Calu3 (cell line): Measurements from ENCODE around the gene RPH3AL. TPM values are rescaled to one million over a fixed set of nuclear protein-coding genes. Genes with fewer than 3 reads are reported as not detected.

Experiments
- BruUV-seq: library from RNA; stranded (reverse); fragments of 400-500 nt; replicated peaks from 2 replicates; lab custom pipeline; 2021; lab: Mats Ljungman, UMichigan
- CTCF ChIA-PET: fragments of 300-600 bp; sonication (Branson Sonifier 250); formaldehyde crosslinking; loops from one replicate; lab custom pipeline; 2022; ENCODE audit warnings: antibody characterized with exemption; lab: Charles Lee
- DNase-seq: peaks from one replicate; pipeline ENCODE4 v3.0.0; 2022
- H3K27ac Mint-ChIP-seq: one replicate; pipeline ENCODE4 v1.8.0; 2022; ENCODE audit warnings: mixed read lengths; ENCODE audit not compliant: unreplicated experiment
- H3K27me3 Mint-ChIP-seq: one replicate; pipeline ENCODE4 v1.8.0; 2022; ENCODE audit warnings: mixed read lengths; ENCODE audit not compliant: unreplicated experiment
- H3K36me3 Mint-ChIP-seq: one replicate; pipeline ENCODE4 v1.8.0; 2022; ENCODE audit warnings: mild to moderate bottlenecking, moderate library complexity, mixed read lengths; ENCODE audit not compliant: insufficient read depth, unreplicated experiment
- H3K4me1 Mint-ChIP-seq: one replicate; pipeline ENCODE4 v1.8.0; 2022; ENCODE audit warnings: mild to moderate bottlenecking, low read depth, mixed read lengths; ENCODE audit not compliant: unreplicated experiment
- H3K4me3 Mint-ChIP-seq: one replicate; pipeline ENCODE4 v1.8.0; 2022; ENCODE audit warnings: mild to moderate bottlenecking, low read depth, moderate library complexity, mixed read lengths; ENCODE audit not compliant: unreplicated experiment
- H3K9me3 Mint-ChIP-seq: one replicate; pipeline ENCODE4 v1.8.0; 2022; ENCODE audit warnings: low read depth, mixed read lengths; ENCODE audit not compliant: unreplicated experiment
- CTCF ChIP-seq: fragments of 200-600 bp; IDR thresholded peaks from one replicate; pipeline ENCODE4 v1.8.0; 2022; ENCODE audit warnings: antibody characterized with exemption; ENCODE audit not compliant: unreplicated experiment
- intact Hi-C: fragments of 100-400 bp; cut with micrococcal nuclease; formaldehyde crosslinking; loops from one replicate; pipeline ENCODE4 v1.10.0; 2022; ENCODE audit not compliant: unreplicated experiment
- total RNA-seq: library from RNA; stranded (reverse); gene quantifications from 2 replicates; pipeline ENCODE4 v1.2.3, GENCODE V29; 2022

RPH3AL gene
- total RNA-seq, 1 experiment from 2014 or later, result 14.1 TPM

GRCh38 chr17:189444-189843 lies 163.2 kb downstream of the RPH3AL start:
- no peaks in the 10 kb centered on the region for H3K9me3 Mint-ChIP-seq
- peaks cover 31% of the 10 kb centered on the region for H3K27me3 Mint-ChIP-seq
- H3K36me3 Mint-ChIP-seq, result no peaks in the 10 kb centered on the region
- H3K27ac Mint-ChIP-seq, result no peak overlapping the region
- no peak overlapping the region for H3K4me3 Mint-ChIP-seq
- CTCF ChIA-PET, result no interaction called here
- intact Hi-C loops, result no loop called here
- no TSS peak for BruUV-seq
- TF ChIP-seq CTCF, result no peak
- DNase-seq, result no peak
- no peaks in the 10 kb centered on the region for H3K4me1 Mint-ChIP-seq

- Mint-ChIP-seq H3K4me1 (no peaks in the 10 kb centered on the region), H3K4me3 (no peak overlapping the region), H3K27ac (no peak overlapping the region), H3K9me3 (no peaks in the 10 kb centered on the region), H3K27me3 (peaks cover 55% of the 10 kb centered on the region), H3K36me3 (no peaks in the 10 kb centered on the region)
- no peak for TF ChIP-seq CTCF
- CTCF ChIA-PET, result no interaction called here
- no TSS peak for BruUV-seq
- no peak for DNase-seq
- intact Hi-C loops, result no loop called here
Measured at GRCh38 chr17:187130-187529, 165.5 kb downstream of the RPH3AL start.

- BruUV-seq, result no TSS peak
- CTCF ChIA-PET, result no interaction called here
- no peak for TF ChIP-seq CTCF
- no peak overlapping the region for H3K4me3 Mint-ChIP-seq
- H3K27me3 Mint-ChIP-seq, result peaks cover 61% of the 10 kb centered on the region
- intact Hi-C loops, result no loop called here
- no peaks in the 10 kb centered on the region for H3K36me3 Mint-ChIP-seq
- no peak overlapping the region for H3K27ac Mint-ChIP-seq
- H3K9me3 Mint-ChIP-seq, result no peaks in the 10 kb centered on the region
- DNase-seq, result no peak
- no peaks in the 10 kb centered on the region for H3K4me1 Mint-ChIP-seq
Measured at GRCh38 chr17:185445-186138, 167.0 kb downstream of the RPH3AL start.

GRCh38 chr17:183021-183420 lies 169.6 kb downstream of the RPH3AL start:
- Mint-ChIP-seq H3K27me3 (peaks cover 55% of the 10 kb centered on the region), H3K27ac (no peak overlapping the region), H3K4me1 (no peaks in the 10 kb centered on the region), H3K36me3 (no peaks in the 10 kb centered on the region), H3K4me3 (no peak overlapping the region), H3K9me3 (no peaks in the 10 kb centered on the region)
- BruUV-seq, result no TSS peak
- CTCF ChIA-PET, result no interaction called here
- no peak for DNase-seq
- TF ChIP-seq CTCF, result no peak
- intact Hi-C loops, result no loop called here
